ENCODE measurements around the gene NEO1.

Gene NEO1

GRCh38 chr15:73021139-73021621, 31.1 kb upstream of the NEO1 start:
- POLR2A ChIA-PET: no interaction called here
- DNase-seq (ENCODE audit: extremely low spot score): no peak
- CTCF ChIA-PET: no interaction called here
- TF ChIP-seq CTCF (IDR thresholded peaks at IDR 0.05; ENCODE audit: control extremely low read depth, extremely low read depth, low read depth, missing control alignments): no peak

- ChIA-PET CTCF (no interaction called here), POLR2A (no interaction called here)
- TF ChIP-seq CTCF (IDR thresholded peaks at IDR 0.05; ENCODE audit: control extremely low read depth, extremely low read depth, low read depth, missing control alignments): no peak
- no peak for DNase-seq (ENCODE audit: extremely low spot score)
Observed at GRCh38 chr15:73022161-73022560, 30.1 kb upstream of the NEO1 start.

- no peak for TF ChIP-seq CTCF (IDR thresholded peaks at IDR 0.05; ENCODE audit: control extremely low read depth, extremely low read depth, low read depth, missing control alignments)
- POLR2A ChIA-PET: no interaction called here
- CTCF ChIA-PET: interaction anchor here (1.0 kb wide), 1 partner anchor 13 kb away, joined by 3 read pairs; no protein-coding TSS in a partner anchor
Observed at GRCh38 chr15:73023071-73023470, 29.2 kb upstream of the NEO1 start.

GRCh38 chr15:73024168-73024567, 28.1 kb upstream of the NEO1 start:
- POLR2A ChIA-PET: interaction anchor here (0.6 kb wide), 1 partner anchor 1740 kb away, joined by 3 read pairs; no protein-coding TSS in a partner anchor
- TF ChIP-seq CTCF (IDR thresholded peaks at IDR 0.05; ENCODE audit: control extremely low read depth, extremely low read depth, low read depth, missing control alignments): no peak
- CTCF ChIA-PET: interaction anchor here (1.0 kb wide), 1 partner anchor 12 kb away, joined by 3 read pairs; no protein-coding TSS in a partner anchor
- DNase-seq (ENCODE audit: extremely low spot score): no peak

More at GRCh38 chr15:73023071-73023470, 29.2 kb upstream of the NEO1 start:
- DNase-seq (ENCODE audit: extremely low spot score): no peak

GRCh38 chr15:73026511-73027054, 25.7 kb upstream of the NEO1 start:
- CTCF ChIA-PET: no interaction called here

GRCh38 chr15:73028031-73028430, 24.2 kb upstream of the NEO1 start:
- no peak for TF ChIP-seq CTCF (IDR thresholded peaks at IDR 0.05; ENCODE audit: control extremely low read depth, extremely low read depth, low read depth, missing control alignments)
- ChIA-PET CTCF (interaction anchor here (1.0 kb wide), 1 partner anchor 9 kb away, joined by 4 read pairs; no protein-coding TSS in a partner anchor), POLR2A (no interaction called here)
- DNase-seq (ENCODE audit: extremely low spot score): no peak

More at GRCh38 chr15:73026511-73027054, 25.7 kb upstream of the NEO1 start:
- DNase-seq (ENCODE audit: extremely low spot score): no peak
- TF ChIP-seq CTCF (IDR thresholded peaks at IDR 0.05; ENCODE audit: control extremely low read depth, extremely low read depth, low read depth, missing control alignments): no peak
- POLR2A ChIA-PET: no interaction called here
